ENCODE data around the gene SPPL3. TPM values are rescaled to one million over a fixed set of nuclear protein-coding genes. Genes with fewer than 3 reads are reported as not detected.
A peak's percentile ranks its signal among the peaks of the same experiment; 100 is the strongest.

Gene SPPL3
- total and polyA plus RNA-seq, 5 experiments from 2014 or later, result 23.3 to 56.2 (median 37.3) TPM

DNA sequence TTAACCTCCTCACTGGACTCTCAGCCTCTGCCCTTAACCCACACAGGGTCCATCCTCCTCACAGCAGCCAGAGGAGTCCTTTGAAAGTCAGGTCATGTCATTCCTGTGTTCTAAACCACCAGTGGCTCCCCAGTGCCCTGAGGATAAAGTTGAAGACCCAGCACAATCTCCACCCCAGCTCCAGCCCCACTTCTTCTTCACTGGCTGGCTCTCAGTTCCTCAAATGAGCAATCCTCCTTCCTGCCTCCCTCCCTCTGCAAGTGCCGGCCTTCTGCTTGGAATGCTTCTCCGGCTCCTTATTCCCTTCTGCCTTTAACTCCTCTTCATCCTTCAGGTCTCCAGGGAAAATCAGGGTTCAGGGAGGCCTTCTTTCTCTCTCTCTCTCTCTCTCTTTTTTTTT is 32.0 kb upstream of the SPPL3 start:
- Mint-ChIP-seq H3K4me1 (peaks cover 0 to 2% (median 0%) of the 10 kb centered on the region in 4 donors), H3K9me3 (no peaks in the 10 kb centered on the region), H3K4me3 (no peak overlapping the region), H3K36me3 (no peaks in the 10 kb centered on the region), H3K27me3 (peaks cover 0 to 10% (median 2%) of the 10 kb centered on the region in 5 donors), H3K27ac (no peak overlapping the region)
- POLR2A ChIA-PET, result no interaction called here
- ATAC-seq (no peak), DNase-seq (no peak)

DNA sequence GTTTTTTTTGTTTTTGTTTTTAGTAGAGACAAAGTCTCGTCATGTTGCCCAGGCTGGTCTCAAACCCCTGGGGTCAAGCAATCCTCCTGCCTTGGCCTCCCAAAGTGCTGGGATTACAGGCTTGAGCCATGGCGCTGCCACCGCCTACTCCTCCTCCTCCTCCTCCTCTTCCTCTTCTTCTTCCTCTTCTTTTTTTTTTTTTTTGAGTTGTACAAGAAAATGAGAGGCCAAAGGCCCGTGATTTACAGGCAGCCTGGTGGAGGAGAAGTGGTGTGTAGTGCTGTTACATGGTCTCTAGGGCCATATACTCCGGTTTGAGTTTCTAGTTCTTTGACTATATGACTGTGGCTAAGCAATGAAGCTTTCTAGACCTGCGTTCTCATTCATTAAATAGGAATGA is 29.6 kb upstream of the SPPL3 start:
- POLR2A ChIA-PET, result no interaction called here
- no peak overlapping the region for H3K27ac Mint-ChIP-seq
- no peak overlapping the region for H3K4me3 Mint-ChIP-seq
- H3K27me3 Mint-ChIP-seq, result peaks cover 0 to 10% (median 2%) of the 10 kb centered on the region in 5 donors
- DNase-seq (no peak), ATAC-seq (no peak)
- no peaks in the 10 kb centered on the region for H3K9me3 Mint-ChIP-seq
- peaks cover 0 to 2% (median 0%) of the 10 kb centered on the region in 4 donors for H3K4me1 Mint-ChIP-seq
- H3K36me3 Mint-ChIP-seq, result no peaks in the 10 kb centered on the region

DNA sequence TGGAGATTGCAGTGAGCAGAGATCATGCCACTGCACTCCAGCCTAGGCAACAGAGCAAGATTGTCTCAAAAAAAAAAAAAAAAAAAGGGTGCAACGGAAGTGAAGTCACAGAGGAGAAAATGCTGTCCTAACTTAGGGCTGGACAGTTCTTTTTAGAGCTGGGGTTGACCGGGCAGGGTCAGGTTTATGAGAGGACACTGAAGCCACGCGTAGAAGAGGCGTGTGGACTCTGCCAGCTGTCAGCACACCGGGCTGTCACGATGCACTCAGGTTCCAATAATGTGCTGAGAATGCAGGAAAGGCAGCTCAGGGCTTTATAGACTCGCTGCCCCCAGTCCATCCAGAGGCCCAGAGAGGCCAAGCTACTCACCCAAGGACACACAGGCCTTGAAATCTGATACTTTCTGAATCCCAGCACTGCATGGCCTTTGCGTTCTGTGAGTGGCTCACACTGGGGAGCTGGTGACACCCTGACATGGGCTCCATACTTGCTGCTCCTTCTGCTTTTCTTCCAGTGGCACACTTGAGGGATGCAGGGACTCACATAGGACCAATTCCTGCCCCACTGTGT is 28.9 kb upstream of the SPPL3 start:
- no peak overlapping the region for H3K27ac Mint-ChIP-seq
- no peaks in the 10 kb centered on the region for H3K36me3 Mint-ChIP-seq
- H3K27me3 Mint-ChIP-seq, result peaks cover 0 to 7% (median 2%) of the 10 kb centered on the region in 5 donors
- no peak overlapping the region for H3K4me3 Mint-ChIP-seq
- H3K4me1 Mint-ChIP-seq, result peaks cover 0 to 2% (median 0%) of the 10 kb centered on the region in 4 donors
- no peaks in the 10 kb centered on the region for H3K9me3 Mint-ChIP-seq
- ATAC-seq (no peak), DNase-seq (no peak)
- POLR2A ChIA-PET, result interaction anchor here (0.7 kb wide), 1 partner anchor 326 kb away, joined by 7 read pairs; no protein-coding TSS in a partner anchor

DNA sequence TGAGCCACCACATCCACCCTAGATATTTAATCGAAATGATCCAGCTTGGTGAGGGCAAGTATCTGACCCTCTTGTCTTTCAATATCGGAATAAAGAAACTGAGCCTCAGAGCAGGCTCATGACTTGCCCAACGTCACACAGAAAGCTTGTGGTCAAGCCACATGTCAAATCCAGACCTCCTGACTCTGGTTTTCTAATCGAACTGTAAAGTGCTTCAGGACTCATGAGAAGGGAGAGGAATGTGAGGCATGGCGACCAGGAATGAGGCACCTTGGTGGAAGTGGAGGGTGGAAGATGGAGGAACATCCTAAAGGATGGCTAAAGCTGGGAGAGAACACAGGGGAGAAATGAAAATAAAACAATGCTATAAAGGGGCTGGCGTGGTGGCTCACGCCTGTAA is 27.9 kb upstream of the SPPL3 start:
- Mint-ChIP-seq H3K36me3 (no peaks in the 10 kb centered on the region), H3K27me3 (peaks cover 0 to 2% (median 0%) of the 10 kb centered on the region in 5 donors)

GRCh38 chr12:120930032-120930431 is 25.9 kb upstream of the SPPL3 start:
- H3K36me3 Mint-ChIP-seq, result no peaks in the 10 kb centered on the region
- H3K4me3 Mint-ChIP-seq, result no peak overlapping the region
- H3K4me1 Mint-ChIP-seq, result no peaks in the 10 kb centered on the region
- H3K9me3 Mint-ChIP-seq, result no peaks in the 10 kb centered on the region
- POLR2A ChIA-PET, result no interaction called here
- H3K27ac Mint-ChIP-seq, result peak overlapping the region in 1 of 10 donors; percentile 46
- ATAC-seq (no peak), DNase-seq (no peak)
- H3K27me3 Mint-ChIP-seq, result peaks cover 0 to 2% (median 0%) of the 10 kb centered on the region in 5 donors

More for the DNA sequence above, 27.9 kb upstream of the SPPL3 start:
- POLR2A ChIA-PET, result interaction anchor here (0.7 kb wide), 1 partner anchor 327 kb away, joined by 7 read pairs; no protein-coding TSS in a partner anchor
- no peaks in the 10 kb centered on the region for H3K9me3 Mint-ChIP-seq
- H3K4me3 Mint-ChIP-seq, result no peak overlapping the region
- DNase-seq, result no peak
- H3K4me1 Mint-ChIP-seq, result peaks cover 0 to 2% (median 0%) of the 10 kb centered on the region in 4 donors
- no peak overlapping the region for H3K27ac Mint-ChIP-seq
- ATAC-seq, result no peak

GRCh38 chr12:120928864-120929652 is 24.9 kb upstream of the SPPL3 start:
- ATAC-seq (no peak), DNase-seq (no peak)
- peaks cover 0 to 4% (median 0%) of the 10 kb centered on the region in 5 donors for H3K27me3 Mint-ChIP-seq
- no peak overlapping the region for H3K27ac Mint-ChIP-seq
- H3K4me3 Mint-ChIP-seq, result no peak overlapping the region
- no peaks in the 10 kb centered on the region for H3K36me3 Mint-ChIP-seq
- H3K4me1 Mint-ChIP-seq, result no peaks in the 10 kb centered on the region
- POLR2A ChIA-PET, result no interaction called here
- H3K9me3 Mint-ChIP-seq, result no peaks in the 10 kb centered on the region

DNA sequence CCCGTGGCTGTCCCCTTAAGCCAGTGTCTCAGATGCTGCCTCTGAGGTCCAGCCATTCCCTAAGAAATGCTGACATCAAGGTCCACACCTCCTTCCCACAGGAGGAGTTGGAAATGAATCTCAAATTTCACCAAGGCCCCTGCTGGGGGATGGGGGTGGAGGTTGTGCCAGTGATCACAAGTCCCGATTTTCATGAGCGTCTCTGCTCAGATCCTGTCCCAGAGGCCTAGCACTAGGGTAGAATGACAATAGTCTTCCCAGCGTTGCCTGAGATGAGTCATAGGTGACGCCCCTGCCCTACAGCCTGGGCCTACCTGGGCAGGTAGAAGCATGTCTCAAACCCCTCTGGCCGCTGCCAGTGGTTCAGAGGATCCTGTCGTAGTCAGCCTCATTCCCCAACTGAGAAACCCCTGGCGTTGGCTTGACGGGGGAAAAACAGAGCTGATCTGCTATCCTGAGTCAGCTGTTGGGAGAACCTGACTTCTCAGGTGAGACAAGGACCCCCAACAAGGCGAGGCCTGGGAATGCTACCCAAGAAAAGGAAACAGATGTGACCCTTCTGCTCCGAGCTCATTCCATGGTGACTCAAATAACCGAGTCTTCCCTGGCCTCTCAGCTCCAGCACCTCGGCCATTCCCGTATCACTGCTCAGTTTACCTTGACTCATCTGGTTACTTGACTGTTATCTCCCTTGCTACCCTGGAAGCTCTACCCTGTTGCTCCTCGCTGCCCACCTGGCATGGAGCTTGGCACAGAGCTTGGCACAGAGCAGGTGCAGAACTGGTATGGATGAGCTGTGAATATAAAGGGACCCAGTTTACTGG is 21.8 kb upstream of the SPPL3 start:
- Mint-ChIP-seq H3K4me3 (no peak overlapping the region), H3K27me3 (peaks cover 0 to 2% (median 0%) of the 10 kb centered on the region in 5 donors), H3K9me3 (no peaks in the 10 kb centered on the region), H3K36me3 (no peaks in the 10 kb centered on the region), H3K4me1 (no peaks in the 10 kb centered on the region), H3K27ac (no peak overlapping the region)
- POLR2A ChIA-PET, result no interaction called here
- DNase-seq, result no peak
- no peak for ATAC-seq

DNA sequence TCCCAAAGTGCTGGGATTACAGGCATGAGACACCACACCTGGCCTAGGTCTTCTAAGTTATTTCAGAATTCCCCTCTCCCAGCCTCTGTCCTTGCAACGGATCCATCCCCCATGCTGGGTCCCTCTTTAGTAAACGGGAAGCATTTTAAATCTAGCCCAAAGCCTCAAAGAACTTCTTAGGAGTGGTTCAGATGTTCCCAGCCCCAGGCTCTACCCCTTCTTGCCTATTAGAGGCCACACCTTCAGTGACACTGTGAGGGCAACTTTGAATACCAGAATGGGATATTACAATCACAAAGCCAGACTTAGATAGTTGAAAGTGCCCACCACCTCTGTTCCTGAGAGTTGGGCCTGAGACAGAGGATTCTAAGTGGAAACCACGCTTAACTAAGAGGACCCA is 18.1 kb upstream of the SPPL3 start:
- peaks cover 0 to 2% (median 0%) of the 10 kb centered on the region in 5 donors for H3K27me3 Mint-ChIP-seq
- peaks cover 0 to 6% (median 0%) of the 10 kb centered on the region in 3 donors for H3K36me3 Mint-ChIP-seq
- DNase-seq (no peak), ATAC-seq (no peak)
- peaks cover 0 to 22% (median 8%) of the 10 kb centered on the region in 9 donors for H3K9me3 Mint-ChIP-seq
- H3K27ac Mint-ChIP-seq, result no peak overlapping the region
- no peaks in the 10 kb centered on the region for H3K4me1 Mint-ChIP-seq
- POLR2A ChIA-PET, result no interaction called here
- no peak overlapping the region for H3K4me3 Mint-ChIP-seq

DNA sequence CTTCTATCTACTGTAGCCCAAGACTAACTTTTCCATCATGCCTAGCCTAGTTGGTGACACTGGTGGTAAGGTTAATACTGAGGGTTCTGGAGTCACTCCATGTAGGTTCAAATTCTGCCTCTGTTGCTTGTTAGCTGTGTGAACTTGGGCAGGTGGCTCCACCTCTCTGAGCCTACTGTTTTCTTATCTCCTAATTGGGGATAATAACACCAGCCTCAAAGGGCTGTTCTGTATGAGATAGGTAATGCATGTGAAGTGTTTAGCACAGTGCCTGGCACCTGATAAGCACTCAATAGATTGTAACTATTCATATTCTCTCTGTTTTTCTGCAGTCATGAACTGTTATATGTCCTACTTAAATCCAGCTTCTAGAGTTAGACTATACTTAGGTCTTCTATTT is 17.5 kb upstream of the SPPL3 start:
- POLR2A ChIA-PET, result no interaction called here

DNA sequence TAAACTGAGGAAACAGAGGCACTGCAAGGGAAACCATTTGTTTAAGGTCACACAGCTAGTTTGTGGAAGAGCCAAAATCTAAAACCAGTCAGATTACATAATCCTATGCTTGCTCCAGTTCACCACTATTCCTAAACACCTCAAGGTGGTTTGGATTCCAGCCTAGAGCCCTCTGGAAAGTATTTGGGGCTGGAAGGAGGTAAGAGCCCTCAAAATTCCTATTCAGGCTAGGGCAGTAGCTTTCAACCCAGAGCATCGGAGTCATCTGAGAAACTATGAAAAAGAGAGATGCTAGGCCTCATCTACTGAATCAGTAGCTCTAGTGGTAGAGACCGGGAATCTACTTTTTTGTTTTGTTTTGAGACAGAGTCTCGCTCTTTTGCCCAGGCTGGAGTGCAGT is 16.0 kb upstream of the SPPL3 start:
- H3K4me3 Mint-ChIP-seq, result no peak overlapping the region
- no peak overlapping the region for H3K27ac Mint-ChIP-seq
- POLR2A ChIA-PET, result no interaction called here
- peaks cover 0 to 31% (median 9%) of the 10 kb centered on the region in 9 donors for H3K9me3 Mint-ChIP-seq
- H3K36me3 Mint-ChIP-seq, result peaks cover 3 to 12% (median 7%) of the 10 kb centered on the region in 3 donors
- DNase-seq, result no peak
- no peaks in the 10 kb centered on the region for H3K4me1 Mint-ChIP-seq
- no peak for ATAC-seq
- peaks cover 0 to 2% (median 0%) of the 10 kb centered on the region in 5 donors for H3K27me3 Mint-ChIP-seq

More for the DNA sequence above, 17.5 kb upstream of the SPPL3 start:
- Mint-ChIP-seq H3K27ac (no peak overlapping the region), H3K4me1 (no peaks in the 10 kb centered on the region), H3K9me3 (peaks cover 0 to 26% (median 8%) of the 10 kb centered on the region in 9 donors), H3K36me3 (peaks cover 3 to 10% (median 4%) of the 10 kb centered on the region in 3 donors), H3K4me3 (no peak overlapping the region), H3K27me3 (peaks cover 0 to 2% (median 0%) of the 10 kb centered on the region in 5 donors)
- ATAC-seq (no peak), DNase-seq (no peak)

- Mint-ChIP-seq H3K36me3 (peaks cover 3 to 12% (median 7%) of the 10 kb centered on the region in 3 donors), H3K27me3 (no peaks in the 10 kb centered on the region), H3K4me1 (no peaks in the 10 kb centered on the region), H3K9me3 (peaks cover 0 to 31% (median 9%) of the 10 kb centered on the region in 9 donors), H3K4me3 (no peak overlapping the region), H3K27ac (no peak overlapping the region)
- POLR2A ChIA-PET, result no interaction called here
- no peak for DNase-seq
- ATAC-seq, result no peak
Measured at GRCh38 chr12:120917748-120918147, 13.6 kb upstream of the SPPL3 start.

DNA sequence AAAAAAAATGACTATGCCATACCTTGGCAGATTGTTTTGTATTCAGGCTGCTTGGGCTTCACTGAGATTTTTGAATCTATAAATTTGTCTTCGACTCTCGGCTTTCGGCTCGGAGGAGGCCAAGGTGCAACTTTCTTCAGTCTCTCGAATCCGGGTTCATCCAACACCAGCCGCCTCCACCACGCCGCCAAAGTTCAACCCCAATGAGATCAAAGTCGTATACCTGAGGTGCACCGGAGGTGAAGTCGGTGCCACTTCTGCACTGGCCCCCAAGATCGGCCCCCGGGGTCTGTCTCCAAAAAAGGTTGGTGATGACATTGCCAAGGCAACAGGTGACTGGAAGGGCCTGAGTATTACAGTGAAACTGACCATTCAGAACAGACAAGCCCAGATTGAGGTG is 12.4 kb upstream of the SPPL3 start:
- Mint-ChIP-seq H3K9me3 (peaks cover 0 to 31% (median 9%) of the 10 kb centered on the region in 9 donors), H3K36me3 (peaks cover 3 to 12% (median 7%) of the 10 kb centered on the region in 3 donors), H3K27me3 (no peaks in the 10 kb centered on the region), H3K4me3 (peak overlapping the region in 1 of 10 donors; percentile 20), H3K4me1 (no peaks in the 10 kb centered on the region), H3K27ac (no peak overlapping the region)
- no peak for ATAC-seq
- DNase-seq, result no peak
- POLR2A ChIA-PET, result no interaction called here
